HL-60 (cell line): ENCODE data around the gene FAM83C.

ENCODE experiments used
- DNase-seq, 2 experiments: peaks; one replicate each; pipeline ENCODE4 v3.0.0-alpha.2; 2010 to 2020; ENCODE audit warnings: low read depth in 1 of 2, low spot score in 1 of 2
- H3K27ac ChIP-seq: fragments of 250-450 bp; sonication (Bioruptor Pico); replicated peaks from 2 replicates; pipeline ENCODE4 v1.5.1; 2020; ENCODE audit warnings: mild to moderate bottlenecking, moderate library complexity
- H3K27me3 ChIP-seq: fragments of 250-450 bp; sonication (Bioruptor Pico); 2 replicates; pipeline ENCODE4 v1.5.1; 2021; ENCODE audit warnings: mild to moderate bottlenecking, moderate library complexity; ENCODE audit not compliant: insufficient read depth, poor library complexity, severe bottlenecking
- H3K4me3 ChIP-seq: replicated peaks from 2 replicates; pipeline ENCODE4 v1.5.1; 2011; ENCODE audit warnings: mild to moderate bottlenecking, control low read depth, low read length; ENCODE audit not compliant: insufficient read depth
- CTCF ChIP-seq: IDR thresholded peaks from one replicate; pipeline ENCODE4 v1.5.1; 2011; ENCODE audit warnings: low read length, control low read depth, inconsistent platforms; ENCODE audit not compliant: insufficient read depth
- GABPA ChIP-seq: IDR thresholded peaks from 2 replicates; pipeline ENCODE4 v1.6.1; 2012; ENCODE audit warnings: low read depth
- POLR2AphosphoS5 ChIP-seq: IDR thresholded peaks from 2 replicates; pipeline ENCODE4 v1.6.1; 2012; ENCODE audit warnings: low read depth
- REST ChIP-seq: IDR thresholded peaks from 2 replicates; pipeline ENCODE4 v1.6.1; 2012; ENCODE audit warnings: low read depth; ENCODE audit not compliant: insufficient replicate concordance
- SPI1 ChIP-seq: IDR thresholded peaks from 2 replicates; pipeline ENCODE4 v1.6.1; 2012; ENCODE audit warnings: low read depth, mild to moderate bottlenecking, borderline replicate concordance

The FAM83C gene

DNA sequence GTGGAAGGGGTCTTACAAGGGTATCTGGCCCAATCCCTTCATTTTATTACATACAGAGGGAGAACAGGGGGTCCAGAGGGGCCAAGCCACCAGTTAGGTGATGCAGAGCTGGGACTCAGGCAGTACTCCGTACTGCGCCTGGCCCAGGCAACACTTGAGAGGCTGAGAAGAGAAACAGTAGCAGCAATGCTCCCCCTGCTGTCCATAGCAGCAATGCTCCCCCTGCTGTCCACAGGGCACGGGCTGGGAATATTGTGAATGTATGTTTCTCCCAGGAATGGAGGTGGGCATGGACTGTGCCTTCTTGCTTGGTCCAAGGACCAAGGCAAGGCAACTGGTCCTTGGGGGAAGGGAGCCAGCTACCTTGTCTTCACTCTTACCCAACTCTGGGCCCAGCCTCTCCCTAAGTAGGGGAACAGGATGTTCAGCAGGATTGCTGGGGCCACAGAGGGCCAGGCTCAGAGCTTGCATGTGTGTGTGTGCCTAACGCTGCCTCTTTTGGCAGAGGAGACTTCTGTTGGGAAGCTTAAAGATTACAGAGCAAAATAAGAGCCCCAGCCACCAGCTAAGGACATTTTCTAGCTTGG is 14.8 kb upstream of the FAM83C start:
- TF ChIP-seq REST (no peak), SPI1 (no peak), GABPA (no peak), POLR2AphosphoS5 (no peak), CTCF (peak; percentile 76)
- peak overlapping the region; percentile 62 for H3K27ac ChIP-seq
- no peaks in the 10 kb centered on the region for H3K27me3 ChIP-seq
- peak in 1 of 2 experiments; percentile 79 for DNase-seq
- H3K4me3 ChIP-seq, result no peak overlapping the region

DNA sequence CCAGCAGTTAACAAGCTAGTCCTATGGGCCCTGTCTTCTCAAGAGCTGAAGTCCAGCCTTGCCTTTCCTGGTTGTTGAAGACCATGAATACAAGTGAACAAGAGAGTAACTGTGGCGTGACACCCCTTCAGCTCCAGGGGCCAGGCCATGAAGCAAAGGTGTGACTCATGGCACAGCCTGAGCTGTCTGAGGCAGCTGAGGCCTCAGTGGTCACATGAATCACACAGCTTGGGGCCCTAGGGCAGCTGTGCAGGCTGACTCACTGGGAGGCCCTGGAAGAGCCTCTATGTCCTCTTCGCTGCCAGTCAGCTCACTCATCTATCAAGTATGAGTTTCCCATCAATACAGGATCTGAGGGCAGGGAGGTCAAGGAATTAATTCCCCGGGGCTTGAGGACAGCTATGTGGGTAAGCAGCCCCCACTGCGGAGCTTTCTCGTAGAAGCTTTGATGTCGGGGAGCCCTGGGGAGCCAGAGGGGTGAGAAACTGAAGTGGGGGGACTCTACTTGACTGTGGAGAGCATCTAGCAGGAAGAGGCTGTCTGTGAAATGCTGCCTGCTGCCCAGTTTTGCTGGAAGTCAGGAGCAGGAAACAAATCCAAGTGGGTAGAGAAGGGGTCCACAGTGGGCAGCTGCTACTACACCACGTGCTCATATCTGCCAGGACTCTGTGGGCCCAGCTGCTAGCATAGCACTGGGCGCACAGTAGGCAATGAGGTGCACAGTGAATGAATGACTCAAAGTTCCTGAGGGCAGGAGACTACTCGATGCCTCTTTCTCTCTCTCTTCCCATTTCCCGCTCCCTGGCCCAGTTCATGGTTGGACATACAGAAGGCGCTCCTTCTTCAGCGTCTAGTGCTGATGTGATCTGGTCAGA is 13.7 kb upstream of the FAM83C start:
- Histone ChIP-seq H3K4me3 (no peak overlapping the region), H3K27ac (peak overlapping the region; percentile 62), H3K27me3 (no peaks in the 10 kb centered on the region)
- peak; percentile 86 to 89 for DNase-seq
- peak; percentile 61; the same call in 1 of the 2 replicates for TF ChIP-seq POLR2AphosphoS5
- no peak for TF ChIP-seq SPI1

DNA sequence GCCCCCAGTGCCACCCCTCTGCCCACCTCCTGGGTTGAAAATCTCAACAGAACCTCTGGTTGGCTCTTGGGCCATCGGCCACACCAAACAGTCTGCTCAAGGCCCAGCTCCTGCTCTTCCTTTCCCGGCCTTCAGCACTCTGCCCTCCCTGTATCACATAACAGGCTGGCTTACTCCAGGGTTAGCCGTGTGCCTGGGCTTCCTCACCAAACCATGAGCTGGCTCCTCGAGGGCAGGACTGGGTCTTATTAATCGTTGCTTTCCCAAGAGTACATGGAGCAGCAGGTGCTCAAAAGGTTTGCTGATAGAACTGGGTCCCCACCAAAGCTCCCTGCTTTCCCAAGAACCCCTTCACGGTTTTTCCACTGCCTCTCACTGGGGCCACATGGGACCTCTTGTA is 12.7 kb upstream of the FAM83C start:
- H3K27ac ChIP-seq, result peak overlapping the region; percentile 62
- H3K27me3 ChIP-seq, result no peaks in the 10 kb centered on the region
- no peak for DNase-seq
- H3K4me3 ChIP-seq, result no peak overlapping the region
- TF ChIP-seq SPI1 (no peak), POLR2AphosphoS5 (no peak)

GRCh38 chr20:35303735-35304491 is 11.7 kb upstream of the FAM83C start:
- Histone ChIP-seq H3K27ac (peak overlapping the region; percentile 24), H3K27me3 (no peaks in the 10 kb centered on the region), H3K4me3 (no peak overlapping the region)
- peak; percentile 88 to 91 for DNase-seq
- TF ChIP-seq SPI1 (peak; percentile 13; the same call in 1 of the 2 replicates), REST (no peak), GABPA (no peak), CTCF (peak; percentile 92), POLR2AphosphoS5 (no peak)
